OCI-M2 (cell line): ENCODE data around the gene SLC2A9.
"Not testable (repeated sequence)": the region's sequence is repeated elsewhere in the genome, so short reads cannot be mapped to it uniquely, and the experiment has no call there.

ENCODE experiments used
- DNase-seq: peaks from one replicate; lab custom pipeline; 2025; ENCODE audit not compliant: unreplicated experiment; lab: John Stamatoyannopoulos, UW

The SLC2A9 gene

DNA sequence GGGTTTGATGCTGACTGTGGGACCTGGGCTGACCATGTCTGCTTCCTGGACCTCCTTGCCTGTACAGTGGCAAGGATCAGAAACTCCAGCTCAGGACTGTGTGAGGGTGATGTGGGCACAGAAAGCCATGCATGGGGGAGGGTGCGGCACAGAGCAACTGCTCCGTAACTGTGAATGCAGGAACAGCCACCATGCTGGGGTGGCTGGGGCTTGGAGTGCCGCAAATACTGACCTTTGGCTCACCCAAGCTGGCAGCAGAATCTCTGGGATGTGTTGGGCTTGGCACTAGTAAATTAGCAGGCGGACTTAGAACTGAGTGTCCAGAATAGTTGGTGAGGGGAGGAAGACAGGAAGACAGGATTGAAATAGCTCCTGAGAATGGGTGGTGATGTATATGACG lies 187.9 kb downstream of the SLC2A9 start:
- DNase-seq = no peak

DNA sequence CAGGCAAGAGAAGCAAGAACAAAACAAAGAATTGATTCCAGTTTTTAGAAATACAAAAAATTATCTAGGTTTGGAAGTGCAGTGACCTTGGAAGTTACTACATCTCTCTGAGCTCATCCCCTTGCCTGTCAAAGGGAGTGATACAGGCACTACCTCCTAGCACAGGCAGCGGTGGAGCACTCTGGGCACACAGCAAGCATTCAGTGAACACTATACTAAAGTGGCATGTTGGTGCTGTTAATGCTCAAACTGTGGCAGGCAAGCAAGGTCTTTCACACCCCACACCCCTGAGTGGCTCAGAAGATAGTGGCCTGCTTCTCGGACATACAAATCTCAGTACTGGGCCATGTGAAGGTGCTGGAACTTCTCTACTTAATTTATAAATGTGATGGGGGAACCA lies 188.7 kb downstream of the SLC2A9 start:
- DNase-seq = no peak

DNA sequence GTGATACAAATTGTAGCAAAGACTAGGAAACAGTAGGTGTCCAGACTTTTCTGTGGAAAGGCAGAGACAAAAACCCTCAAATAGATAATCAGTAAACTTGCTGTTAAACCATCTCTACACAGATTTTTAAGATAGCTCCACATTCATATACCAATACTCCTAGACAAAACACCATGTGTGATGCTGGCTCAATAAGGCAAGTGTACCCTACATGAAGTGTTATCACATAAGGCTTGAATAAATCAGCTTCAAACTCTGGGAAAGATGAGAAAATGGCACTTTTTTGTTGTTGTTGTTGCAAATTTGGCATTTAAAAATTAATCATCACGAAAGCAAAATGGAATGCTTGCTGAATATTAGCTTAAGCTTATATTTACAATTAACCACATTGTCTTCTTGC lies 194.7 kb downstream of the SLC2A9 start:
- no peak for DNase-seq

DNA sequence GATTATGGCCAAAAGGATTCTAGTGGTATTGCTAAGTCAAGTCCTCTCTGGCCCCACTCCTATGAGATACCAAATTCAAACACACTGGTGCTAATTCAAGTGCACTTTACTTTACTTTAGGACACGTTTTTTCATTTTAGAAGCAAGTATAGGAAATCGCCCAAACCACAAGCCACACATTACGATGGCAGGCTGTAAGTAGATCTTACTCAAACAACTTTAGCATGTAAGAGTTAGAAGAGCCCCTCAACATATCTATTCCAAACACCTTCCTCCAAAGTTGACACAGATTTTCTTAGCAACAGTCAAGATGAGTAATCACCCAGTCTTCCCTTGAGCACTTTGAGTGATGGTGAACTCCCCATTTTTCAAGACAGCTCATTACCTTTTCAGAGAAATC lies 196.2 kb downstream of the SLC2A9 start:
- no peak for DNase-seq

DNA sequence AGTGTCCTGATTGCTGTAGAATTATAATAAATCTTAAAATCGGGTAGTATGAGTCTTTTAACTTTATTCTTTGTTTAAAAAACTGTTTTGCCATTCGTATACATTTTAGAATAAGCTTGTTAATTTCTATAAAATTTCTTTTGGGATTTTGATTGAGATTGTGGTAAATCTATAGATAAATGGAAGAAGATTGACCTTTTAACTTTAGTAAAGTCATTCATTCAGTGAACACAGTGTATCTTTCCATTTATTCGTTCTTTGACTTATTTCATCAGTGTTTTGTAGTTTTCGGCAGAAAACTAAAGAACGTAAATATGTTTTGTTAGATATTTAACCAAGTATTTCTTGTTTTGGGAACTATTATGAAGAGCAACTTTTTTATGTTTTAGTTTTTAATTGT lies 201.0 kb downstream of the SLC2A9 start:
- no peak for DNase-seq

DNA sequence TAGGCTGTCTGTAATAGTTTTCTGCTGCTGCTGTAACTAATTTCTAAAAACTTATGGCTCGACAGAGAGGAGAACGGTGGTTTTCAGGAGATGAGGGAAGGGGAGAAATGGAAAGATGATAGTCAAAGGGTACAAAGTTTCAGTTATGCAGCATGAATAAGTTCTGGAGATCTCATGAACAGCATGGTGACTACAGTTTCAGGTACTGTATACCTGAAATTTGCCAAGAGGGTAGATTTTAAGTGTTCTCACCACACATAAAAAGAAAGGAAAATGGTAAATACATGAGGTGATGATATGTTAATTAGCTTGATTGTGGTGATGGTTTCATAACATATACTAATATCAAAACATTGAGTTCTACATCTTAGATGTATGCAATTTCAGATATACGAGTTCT lies 205.0 kb downstream of the SLC2A9 start:
- DNase-seq = no peak

DNA sequence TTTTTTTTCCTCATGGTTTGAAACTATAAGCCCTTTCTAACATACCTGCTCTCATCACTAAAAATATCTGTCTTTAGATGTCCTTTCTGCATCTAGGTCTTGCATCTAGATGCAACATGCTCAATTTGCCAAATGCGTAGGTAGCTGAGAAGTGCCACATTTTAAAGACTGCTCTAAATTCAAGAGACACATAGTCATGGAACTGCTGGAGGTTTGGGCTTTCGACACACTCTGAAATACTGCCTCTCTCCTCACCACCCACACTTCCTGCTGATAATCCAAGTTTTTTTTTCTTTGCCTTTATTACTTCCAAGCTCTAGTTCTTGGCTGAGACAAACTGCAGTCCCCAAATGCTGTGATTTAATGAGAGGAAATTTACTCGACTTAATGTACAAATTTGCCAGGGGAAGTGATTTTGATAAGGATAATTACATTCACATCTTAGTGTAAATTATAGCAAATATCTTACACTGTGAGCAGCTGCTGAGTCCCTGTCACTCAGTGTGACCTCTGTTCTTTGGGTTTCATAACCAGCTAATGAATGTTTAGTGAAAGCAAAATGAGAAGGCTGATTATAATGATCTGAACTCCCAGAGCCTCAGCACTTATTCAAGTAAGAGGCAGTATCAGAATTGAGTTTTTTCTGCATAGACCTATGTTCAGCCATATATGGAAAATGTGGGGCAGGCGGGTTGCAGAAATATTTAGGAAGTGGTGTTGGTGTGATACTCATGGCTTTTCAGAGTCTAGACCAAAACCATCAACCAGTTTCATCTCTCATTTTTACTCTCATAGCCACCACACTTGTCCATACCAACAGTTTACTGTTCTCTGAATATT lies 208.6 kb downstream of the SLC2A9 start:
- DNase-seq = no peak

DNA sequence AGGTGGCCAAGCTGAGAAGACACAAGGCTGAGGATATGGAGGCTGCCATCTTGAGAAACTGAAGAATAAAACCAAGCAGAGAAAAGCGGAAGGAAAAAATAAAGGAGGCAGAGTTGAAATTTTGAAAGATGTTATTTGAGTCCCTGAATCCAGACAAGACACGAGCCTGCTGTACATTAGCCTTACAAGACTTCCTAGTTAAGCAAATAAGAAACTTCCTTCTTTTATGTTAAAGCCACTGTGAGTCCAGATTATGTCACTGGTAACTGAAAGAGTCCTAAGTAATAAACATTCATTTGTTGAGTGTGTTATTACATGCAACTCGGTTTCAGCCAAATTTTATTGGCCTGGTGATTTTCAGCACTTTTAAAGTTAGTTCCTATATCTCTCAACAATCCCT lies 209.5 kb downstream of the SLC2A9 start:
- no peak for DNase-seq

DNA sequence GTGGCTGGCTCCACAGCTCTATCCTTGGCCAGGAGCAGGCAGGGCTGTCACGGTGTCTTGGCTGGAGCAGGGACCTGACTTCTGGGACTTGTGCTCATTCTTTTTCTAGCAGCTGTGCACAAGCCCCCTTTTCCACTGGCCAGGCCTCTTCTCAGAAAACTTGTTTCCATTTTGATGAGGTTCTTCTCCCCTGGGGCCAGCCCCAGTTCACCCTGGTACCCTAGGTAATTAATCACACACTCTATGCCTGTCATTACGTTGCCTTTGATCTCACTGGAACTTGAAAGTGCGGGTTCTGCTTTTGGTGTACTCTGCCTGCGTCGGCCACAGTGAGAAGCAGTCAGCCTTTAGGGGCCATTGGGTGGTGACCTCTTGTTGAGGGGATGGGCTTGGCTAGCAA lies 213.2 kb downstream of the SLC2A9 start:
- no peak for DNase-seq

DNA sequence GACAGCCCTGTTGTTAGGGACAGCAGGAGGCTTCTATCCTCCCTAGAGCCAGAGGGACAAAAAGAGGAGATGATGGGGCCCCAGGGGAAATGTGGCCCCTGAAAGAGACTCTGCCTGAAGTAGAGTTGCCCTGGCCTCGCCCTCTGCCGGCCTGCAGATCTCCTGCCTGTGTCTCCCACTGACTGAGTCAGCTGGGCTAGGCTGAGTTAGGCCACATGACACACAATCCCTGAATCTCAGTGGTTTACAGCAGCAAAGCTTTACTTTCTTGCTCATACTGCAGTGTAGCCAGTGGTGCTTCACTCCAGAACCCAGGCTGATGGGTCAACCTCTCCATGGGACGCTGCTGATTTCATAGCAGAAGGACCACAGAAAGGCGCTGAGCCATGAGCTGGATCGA lies 216.4 kb downstream of the SLC2A9 start:
- no peak for DNase-seq

DNA sequence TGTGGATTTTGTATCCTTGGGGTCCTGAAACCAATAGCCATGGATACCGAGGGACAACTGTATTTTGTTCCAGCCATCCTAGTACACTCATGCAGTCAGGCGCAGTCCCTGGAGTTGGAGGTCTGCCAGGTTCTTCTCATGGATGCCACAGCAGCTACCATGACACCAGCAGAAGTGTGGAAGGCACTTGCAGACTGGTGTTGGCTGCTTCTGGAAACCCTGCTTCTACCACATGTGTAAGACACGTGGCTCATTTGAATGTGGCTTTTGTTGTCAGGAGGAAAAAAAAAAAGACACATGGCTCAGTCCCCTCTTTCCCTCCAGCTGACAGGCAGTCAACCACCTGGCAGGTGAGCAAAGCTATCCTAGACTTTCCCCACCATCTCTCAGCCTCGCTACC lies 220.4 kb downstream of the SLC2A9 start:
- DNase-seq = no peak

DNA sequence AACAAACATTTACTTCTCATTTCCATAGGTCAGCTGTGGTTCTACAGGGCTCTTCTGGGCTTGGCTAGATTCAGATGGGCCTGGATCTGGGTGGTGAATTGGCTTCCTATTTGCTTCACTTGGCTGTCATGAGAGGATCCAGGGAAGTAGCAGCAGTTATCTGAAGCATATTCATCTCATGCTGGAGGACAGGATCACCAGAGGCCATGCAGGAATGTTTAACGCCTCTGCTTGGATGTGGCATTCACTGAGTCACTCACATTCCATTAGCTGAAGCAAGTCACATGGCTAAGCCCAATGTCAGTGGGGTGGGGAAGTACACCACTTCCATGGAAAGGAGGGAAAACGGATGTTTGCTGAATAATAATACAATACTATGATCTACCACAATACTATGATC lies 224.7 kb downstream of the SLC2A9 start:
- DNase-seq = not testable (repeated sequence)

DNA sequence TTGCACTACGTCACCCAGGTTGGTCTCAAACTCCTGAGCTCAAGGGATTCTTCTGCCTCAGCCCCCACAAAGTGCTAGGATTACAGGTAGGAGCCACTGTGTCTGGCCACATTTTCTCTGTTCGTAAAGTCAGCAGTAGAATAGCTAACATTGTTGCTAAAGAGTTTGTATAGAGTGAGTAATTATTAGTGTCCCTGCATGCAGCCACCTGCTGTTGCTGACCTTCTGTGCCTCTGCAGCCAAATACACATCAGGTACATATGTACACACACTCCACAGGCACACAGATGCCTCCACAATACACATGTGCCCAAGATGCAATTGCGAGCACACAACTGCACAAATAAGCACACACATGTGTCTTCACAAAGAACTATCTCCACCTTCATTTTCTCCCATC lies 228.9 kb downstream of the SLC2A9 start:
- no peak for DNase-seq

DNA sequence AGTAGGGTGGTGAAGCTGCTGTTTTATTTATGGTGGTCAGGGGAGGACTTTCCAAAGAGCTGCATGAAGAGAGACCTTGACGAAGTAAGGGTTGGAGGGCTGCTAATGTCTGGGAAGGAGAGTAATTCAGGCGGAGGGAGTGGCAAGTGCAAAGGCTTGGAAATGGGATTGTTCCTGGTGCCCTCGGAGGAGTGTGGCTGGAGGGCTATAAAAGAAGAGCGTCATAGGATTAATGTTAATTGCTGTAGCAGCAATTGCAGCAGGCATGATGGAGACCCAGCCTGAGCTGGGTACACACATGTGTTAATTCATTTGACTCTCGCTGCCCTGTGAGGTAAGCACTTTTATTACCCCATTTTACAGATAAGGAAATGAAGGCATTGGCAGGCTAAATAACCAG lies 235.4 kb downstream of the SLC2A9 start:
- DNase-seq = not testable (repeated sequence)

DNA sequence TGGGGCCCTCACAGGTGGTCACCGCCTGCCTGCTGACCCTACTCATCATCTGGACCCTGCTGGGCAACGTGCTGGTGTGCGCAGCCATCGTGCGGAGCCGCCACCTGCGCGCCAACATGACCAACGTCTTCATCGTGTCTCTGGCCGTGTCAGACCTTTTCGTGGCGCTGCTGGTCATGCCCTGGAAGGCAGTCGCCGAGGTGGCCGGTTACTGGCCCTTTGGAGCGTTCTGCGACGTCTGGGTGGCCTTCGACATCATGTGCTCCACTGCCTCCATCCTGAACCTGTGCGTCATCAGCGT lies 239.2 kb downstream of the SLC2A9 start:
- no peak for DNase-seq

DNA sequence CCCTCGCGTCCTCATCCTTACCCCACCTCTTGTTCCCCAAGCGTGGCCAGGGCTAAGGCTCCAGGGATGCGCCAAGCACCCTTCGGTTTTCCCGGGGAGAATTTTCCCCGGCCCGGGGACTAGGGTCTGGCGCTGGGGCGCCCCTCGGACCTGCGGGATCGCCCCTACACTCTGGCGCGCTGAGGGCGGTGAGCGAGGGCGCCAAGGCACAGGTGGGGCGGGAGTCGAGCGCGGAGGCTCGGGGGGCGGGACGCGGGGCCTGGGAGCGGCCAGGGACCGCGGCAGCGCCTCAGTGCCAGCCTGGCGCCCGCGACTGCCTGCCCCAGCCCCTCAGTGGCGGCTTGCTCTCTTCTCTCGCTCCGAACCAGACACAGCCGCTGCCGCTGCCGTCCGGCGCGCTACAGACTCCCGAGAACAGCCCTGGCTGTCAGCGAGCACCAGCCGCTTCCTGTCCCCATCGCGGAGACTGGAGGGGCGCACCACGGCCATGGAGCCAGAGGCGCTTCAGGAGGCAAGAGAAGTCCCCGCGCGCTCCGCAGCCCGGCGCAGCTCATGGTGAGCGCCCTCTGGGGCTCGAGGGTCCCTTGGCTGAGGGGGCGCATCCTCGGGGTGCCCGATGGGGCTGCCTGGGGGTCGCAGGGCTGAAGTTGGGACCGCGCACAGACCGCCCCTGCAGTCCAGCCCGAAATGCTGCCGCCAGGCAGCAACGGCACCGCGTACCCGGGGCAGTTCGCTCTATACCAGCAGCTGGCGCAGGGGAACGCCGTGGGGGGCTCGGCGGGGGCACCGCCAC lies 239.8 kb downstream of the SLC2A9 start, which contains the start of gene DRD5:
TSS of gene DRD5 (plus strand) at position 292 of the 793 bp plus-strand sequence. CDS start at position 688, 396 bp downstream.
- DNase-seq = no peak
